Activated naive CD8-positive, alpha-beta T cell treated with anti-CD3 and anti-CD28 coated beads, Interleukin-2, amount 50 U/mL, for 16 hours (primary cell): Measurements from ENCODE around the gene STX16.

Experiments
- DNase-seq: peaks from one replicate; pipeline ENCODE4 v3.0.0-alpha.2; 2020; ENCODE audit warnings: low read depth, low spot score

The STX16 gene

DNA sequence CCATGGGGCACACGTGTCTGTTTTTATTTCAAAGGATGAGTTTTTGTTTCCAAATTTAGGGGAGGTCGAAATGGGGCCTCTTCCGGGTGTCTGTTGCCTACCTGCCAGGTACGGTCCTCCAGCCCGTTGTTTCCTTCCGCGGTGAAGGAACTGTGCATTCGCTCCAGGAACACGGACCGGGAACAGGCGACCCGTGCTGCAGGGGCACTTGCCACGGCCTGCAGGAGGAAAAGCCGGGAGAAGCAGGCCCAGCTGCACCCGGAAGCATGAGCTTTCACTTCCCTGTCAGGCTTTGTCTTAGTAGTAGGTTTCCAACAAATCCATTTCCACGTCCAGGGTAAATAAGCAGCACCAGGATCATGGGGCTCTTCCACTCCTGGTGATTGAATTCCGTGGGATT, 24.6 kb downstream of the STX16 start:
- no peak for DNase-seq

DNA sequence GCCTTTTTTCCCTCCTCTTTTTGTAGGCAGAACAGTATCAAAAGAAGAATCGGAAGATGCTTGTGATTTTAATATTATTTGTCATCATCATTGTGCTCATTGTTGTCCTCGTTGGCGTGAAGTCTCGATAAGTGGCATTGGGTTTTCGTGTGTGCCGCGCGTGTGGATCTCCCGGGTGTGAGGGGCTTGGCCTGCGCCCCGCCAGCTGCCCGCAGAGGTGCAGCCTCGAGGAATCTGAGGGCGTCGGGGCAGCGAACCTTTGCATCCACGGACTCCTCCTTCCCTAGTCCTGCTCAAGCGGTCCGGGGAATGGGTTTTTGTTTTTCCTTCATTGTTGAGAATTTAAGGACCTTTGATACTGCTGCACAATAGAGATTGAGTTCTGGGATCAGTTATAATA, 25.1 kb downstream of the STX16 start:
- no peak for DNase-seq

DNA sequence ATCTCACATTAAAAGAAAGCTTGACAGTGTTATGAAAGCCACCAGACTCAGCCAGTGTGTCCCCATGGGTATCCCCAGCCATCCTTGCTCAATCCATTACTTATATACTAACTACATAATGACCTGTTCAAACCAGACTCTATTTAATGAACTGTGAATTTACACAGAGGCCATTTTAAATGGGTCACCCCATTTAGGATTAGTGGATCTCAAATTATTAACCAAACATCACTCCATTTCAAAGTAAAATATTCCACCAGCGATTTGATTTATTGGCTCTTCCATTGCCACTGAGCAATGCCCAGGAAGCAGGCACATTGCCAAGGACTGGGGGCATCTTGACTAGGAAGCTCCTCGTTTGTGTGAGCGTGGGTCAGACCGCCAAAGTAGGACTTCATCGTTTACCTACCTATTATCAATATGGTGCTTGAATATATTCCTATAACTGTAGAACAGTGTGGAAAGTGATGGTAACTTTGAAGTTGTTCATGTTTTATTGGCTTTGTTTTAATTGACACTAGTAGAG, 26.1 kb downstream of the STX16 start:
- no peak for DNase-seq

DNA sequence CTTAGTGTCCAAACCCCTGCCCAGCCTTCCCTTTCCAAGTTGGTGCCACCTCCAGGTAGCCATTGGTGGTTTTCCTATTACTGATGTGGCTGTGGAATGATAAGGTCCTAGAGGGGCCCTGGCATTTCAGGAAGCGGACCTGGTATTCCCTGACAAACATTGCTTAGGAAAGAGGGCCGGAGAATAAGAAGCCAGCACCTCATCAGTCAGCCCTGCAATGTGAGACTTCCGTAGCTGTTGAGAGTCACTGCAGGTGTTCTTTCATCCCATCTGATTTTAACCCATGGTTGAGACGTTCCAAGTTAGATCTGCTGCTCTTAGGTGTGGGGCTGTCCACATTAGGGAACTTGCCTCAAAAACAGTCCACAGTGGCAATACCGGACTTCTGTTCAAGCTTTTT, 26.7 kb downstream of the STX16 start:
- DNase-seq = no peak

DNA sequence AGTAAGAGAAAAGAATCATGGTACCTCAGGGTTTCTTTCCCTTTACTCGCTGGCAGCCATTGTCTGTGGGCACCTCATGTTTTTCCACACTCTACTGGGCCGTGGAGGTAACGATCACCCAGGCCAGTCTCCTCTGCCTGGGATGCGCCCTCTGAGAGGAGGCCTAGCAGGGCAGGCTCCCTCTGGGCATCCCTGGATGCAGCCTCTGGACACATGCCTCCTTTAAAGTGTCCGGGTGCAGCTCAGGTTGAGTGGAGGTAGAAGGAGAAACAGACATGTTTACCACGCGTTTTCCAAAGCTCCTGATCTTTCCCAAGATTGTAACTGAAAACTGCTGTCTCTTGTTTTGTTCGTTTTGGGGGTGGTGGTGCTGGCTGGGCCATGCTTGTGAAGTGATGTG, 27.7 kb downstream of the STX16 start:
- no peak for DNase-seq

DNA sequence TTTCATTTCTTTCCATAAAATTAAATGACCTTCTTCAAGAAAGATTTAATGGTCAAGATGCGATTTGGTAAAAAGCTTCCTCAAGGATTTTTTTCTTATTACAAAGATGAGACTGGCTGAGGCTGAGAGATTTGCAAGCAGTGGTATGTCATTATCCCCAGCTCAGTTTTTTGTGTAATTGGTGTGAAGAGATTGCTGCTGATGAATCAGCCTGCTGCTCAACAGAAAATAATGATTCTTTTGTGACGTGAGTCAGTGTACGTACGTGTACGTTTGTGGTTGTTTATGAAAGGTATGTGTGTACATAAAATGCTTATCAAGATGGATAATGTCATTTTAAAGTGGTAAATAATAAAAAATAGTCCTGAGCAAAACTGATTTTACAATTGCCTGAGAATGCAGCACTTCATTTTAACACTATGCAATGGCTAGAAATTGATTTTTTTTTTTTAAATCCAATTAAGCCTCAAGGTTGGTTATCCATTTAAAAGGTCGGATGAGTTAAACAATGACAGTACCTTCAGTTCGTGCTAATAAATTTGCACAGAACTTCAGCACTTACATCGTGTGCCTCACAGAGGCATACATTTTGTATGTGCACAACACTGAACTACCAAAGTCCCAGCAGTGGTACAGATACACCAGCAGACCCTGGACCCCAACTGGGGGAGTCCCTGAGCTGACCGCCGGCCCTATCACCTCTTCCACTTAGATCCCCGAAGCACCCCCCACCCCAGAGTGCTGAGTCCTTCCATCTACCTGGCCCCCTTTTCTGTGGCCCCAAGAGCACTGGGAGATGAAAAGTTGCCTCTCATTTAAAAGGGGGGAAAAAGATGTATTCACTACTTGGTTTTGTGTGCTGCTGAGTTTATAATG, 31.8 kb downstream of the STX16 start:
- no peak for DNase-seq

DNA sequence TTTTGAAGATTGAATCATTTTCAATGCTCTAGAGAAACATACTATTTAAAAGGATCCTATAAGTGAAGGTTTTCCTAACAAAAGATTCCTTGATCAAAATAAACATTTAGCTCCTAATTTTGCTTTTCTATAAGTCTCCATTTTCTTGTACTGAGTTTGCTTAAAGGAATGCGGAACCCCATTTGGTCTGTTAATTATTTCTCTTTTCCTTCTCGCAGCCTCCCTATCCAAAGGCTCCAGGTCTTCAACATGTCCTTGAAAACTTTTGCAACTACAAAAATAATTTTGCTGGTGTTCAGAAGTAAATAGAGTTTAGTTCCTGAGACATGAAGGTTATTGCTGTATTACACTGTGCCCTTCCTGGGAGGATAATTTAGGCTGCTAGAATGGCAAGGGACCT, 33.2 kb downstream of the STX16 start:
- DNase-seq = no peak

DNA sequence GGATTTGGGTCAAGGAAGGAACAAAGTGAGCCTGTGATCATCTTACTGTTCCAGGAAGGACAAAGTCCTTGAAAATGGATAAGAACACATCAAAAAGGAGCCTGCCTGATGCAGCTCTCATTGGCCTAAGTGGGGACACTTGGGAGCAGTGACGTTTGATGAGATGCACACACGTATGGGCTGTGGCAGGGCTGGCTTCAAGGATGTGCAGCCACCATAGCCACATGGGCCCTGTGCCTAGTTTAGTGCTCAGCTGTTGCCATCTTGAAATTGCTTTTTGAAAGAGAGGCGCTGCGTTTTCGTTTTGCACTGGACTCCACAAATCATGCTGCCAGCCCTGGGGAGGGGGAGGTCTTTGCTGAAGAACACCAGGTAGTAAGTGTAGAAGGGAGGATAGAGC, 34.9 kb downstream of the STX16 start:
- DNase-seq = no peak

DNA sequence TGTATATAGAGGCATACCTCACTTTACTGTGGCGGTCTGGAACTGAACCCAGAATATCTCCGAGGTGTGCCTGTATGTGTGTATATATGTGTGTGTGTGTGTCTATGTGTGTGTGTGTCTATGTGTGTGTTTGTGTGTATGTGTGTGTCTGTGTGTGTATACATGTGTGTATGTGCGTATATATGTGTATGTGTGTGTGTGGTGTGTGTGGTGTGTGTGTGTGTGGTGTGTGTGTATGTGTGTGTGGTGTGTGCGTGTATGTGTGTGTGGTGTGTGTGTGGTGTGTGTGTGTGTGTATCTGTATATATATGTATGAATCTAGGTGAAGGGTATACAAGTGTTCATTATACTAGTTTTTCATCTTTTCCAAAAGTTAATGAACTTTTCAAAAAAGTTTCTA, 37.3 kb downstream of the STX16 start:
- no peak for DNase-seq

DNA sequence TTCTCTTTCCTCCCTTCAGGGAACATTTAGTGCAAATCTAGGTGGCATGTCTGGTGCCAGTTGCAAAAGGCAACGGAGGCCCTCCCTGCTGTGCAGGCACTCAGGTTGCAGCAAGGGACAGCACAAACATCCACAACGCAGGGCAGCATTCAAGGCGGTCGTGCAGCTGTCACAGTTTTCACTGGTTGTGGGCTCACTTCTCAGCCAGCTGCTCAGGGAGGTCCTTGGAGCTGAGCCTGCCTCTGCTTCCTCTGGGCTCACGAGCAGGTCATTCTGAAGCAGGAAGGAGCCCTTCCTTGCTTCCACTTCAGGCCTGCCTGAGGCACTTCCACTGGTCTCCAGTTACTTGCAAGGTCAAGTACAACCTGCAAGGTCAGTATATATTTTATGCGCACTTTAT, 37.8 kb downstream of the STX16 start:
- no peak for DNase-seq

DNA sequence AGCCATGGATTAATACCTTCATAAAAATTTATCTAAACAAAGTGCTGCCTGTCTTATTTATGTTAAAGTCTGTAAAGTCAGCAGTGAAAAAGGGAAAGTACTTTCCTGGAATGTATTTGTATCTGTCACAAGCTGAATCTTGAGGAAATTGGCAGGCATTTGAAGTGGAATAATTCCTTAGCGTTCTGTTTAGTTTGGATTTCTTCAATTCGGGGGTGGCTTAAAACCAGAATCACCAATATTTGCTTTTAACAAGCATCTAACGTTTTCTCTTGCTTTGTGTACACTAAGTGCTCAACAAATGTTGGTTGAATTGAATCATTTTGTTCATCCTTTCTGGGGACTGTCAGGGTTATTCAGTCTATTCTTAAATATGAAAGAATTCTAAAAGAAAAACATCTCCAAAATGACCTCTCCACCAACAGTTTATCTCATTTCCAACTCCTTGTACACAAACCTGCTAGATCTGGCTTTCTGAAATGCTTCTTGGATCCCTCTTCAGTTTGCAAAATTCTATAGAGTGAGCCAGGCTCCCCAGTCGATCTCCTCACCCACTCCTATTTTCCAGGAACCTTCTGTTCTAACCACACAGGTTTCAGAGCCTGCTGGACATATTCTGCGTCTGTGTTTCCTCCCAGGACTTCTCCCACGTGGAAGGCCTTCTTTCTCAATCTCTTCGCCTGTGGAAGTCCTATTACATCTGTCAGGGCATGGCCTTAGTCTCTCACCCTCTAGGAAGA, 39.5 kb downstream of the STX16 start:
- DNase-seq = no peak

DNA sequence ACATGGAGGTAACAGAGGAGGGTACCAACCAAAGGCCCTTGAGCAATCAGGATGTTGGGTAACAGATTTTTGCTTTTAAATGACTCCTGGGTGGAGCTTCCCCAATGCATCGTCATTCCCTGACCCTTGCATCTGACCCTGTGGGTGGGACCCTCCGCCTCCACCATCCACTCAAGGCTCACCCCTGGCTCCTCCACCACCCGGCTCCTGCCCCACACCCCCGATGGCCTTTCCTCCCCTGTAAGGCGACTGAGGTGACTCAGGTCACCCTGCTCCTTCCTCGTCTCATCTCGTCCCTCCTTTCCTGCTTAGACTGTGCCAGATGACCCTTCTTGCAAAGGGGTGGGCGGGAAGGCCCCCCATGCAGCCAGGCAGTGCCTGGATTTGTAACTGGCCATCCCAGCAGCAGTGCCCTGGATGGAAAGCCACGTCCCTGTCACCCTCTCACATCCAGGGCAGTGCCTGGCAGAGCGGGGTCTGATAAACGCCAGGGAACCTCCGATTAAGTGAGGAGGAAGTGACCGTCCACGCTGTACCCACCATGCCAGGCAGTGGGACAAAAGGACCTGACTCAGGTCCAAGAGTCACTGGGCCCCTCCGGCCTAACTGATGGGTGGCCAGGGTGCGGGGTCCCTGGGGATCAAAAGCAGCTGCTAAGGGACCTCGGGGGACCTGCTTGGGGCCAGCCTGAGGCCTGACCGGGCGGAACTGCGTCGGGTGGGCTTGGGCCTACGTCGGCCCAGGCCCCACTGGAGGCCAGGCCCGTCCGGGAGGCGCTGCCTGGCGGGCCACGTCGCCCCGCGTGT, 40.9 kb downstream of the STX16 start:
- DNase-seq = no peak

DNA sequence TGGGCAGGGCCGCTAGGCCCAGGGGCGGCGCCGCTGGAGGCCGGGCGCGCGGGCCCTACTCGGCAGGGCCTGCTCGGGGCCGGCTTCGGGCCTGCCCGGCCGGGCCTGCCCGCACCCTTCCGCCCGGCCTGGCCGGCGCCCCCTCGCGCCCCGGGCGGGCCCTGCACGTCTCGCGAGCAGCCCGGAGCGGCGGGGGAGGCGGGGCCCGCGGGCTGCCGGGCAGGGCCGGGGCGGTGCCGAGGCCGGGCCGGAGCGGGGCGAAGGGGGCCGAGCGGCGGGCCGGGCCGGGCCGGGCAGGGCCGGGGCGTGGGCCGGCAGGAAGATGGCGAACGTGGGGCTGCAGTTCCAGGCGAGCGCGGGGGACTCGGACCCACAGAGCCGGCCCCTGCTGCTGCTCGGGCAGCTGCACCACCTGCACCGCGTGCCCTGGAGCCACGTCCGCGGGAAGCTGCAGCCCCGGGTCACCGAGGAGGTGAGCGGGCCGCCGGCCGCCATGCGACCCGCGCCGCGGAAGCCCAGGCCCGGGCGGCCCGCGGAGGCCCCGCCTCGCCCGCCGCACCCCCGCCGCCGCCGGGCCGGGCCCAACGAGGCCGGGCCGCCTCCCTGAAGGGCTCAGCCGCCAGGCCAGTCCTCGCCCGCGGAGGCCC, 41.6 kb downstream of the STX16 start, which contains the start of gene NPEPL1:
Gene NPEPL1 (plus strand): TSS at position 222 of the 647 bp plus-strand sequence. CDS start 101 bp downstream, at position 323.
- peak; percentile 27 for DNase-seq

DNA sequence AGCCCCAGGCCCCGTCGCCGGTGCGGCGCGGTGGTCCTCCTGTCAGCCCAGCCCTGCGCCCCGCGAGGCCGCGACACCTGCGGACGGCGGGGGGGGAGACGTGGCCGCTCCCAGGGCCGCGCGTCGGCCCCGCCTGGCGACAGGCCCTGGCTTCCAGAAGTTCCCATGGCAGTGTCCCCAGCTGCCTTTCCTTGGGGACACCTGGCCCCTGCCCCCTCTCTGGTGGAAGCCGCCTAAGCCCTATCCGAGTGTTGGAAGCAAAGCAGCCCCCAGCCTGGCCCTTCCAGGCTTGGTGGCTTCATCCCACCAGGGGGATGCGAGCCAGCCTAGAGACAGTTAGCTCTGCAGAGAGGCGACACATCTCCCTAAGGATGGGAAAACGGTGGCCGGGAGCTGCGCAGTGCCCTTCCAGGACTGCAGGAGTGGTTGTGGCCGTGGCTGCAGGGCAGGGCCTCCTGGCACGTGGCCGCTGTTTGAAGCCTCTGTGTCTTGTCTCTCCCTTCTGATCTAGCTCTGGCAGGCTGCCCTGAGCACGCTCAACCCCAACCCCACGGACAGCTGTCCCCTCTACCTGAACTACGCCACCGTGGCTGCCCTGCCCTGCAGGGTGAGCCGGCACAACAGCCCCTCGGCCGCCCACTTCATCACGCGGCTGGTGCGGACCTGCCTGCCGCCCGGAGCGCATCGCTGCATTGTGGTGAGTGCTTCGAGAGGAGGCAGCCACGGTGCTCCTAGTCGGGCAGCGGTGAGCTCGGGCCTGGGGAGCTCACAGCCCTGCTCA, 42.3 kb downstream of the STX16 start:
- DNase-seq = no peak

DNA sequence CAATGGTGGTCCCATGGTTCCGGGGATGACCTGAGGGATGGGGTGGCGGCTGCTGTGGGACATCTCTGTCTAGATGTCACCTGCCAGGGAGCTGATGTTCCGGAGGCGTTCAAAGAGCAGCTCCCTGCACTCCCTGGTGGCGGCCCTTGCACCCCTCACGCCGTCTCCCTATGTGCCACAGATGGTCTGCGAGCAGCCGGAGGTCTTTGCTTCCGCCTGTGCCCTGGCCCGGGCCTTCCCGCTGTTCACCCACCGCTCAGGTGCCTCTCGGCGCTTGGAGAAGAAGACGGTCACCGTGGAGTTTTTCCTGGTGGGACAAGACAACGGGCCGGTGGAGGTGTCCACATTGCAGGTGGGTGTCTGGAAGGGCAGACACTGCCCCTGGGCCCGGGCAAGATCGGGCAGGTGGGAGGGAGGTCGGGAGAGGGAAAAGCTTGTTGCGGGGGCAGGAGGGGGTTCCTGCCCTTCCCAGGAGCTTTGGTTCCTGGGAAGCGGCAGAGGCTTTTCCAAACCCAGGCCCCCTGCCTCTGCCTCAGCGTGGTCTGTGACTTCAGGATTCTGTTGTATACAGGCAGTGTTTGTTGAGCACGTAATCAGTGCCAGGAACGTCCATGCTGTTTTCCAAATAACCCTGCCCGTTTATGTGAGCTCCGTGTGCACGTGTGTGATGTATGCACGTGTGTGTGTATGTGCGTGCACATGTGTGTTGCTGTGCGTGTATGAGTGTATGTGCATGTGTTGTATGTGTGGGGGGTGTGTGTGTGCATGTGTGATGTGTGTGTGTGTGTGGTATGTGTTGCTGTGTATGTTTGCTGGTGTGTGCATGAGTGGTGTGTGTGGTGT, 43.4 kb downstream of the STX16 start:
- no peak for DNase-seq

DNA sequence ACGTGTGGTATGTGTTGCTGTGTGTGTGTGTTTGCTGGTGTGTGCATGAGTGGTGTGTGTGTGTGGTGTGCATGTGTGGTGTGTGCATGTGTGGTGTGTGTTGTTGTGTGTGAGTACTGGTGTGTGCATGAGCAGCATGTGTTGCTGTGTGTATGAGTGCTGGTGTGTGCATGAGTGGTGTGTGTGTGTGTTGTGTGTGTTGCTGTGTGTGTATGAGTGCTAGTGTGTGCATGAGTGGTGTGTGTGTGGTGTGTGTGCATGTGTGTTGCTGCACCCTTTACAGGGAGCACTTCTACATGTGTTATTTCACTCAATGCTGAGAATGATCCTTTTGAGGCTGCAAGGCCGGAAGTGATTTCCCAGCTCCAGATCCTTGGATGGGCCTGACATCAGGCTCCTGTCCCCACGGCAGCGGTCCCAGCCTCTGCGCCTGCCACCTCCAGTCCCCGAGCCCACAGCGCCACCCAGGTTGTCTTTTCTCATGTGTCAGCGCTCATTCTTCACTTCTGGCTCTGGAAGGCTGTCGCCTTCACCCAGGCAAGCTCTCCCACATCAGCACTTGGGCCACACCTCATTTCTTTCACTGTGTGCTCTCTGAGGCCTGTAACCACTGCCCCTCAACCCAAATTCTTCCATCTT, 44.1 kb downstream of the STX16 start:
- DNase-seq = no peak

DNA sequence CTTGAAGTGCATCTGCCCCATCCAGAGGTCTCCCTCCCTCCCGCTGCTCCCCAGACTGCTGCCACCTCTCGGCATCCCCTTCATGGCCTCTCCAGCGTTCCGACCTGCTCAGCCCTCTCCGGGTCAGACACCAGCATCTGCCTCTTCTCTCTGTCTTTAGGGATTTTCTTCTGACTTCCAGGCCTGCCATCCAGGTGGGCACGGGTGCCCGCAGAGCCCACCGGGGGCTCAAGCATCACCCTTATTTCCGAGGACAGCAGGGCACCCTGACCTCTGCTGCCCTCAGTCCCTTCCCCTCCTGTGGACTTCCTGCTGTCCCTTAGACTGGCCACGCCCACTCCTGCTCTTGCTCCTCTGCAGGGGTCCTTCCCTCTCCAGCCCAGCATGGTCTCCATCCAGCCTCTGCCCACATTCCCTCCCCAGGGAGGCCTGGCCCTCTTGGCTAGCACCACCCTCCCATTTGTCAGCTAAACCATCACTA, 44.9 kb downstream of the STX16 start:
- DNase-seq = no peak

DNA sequence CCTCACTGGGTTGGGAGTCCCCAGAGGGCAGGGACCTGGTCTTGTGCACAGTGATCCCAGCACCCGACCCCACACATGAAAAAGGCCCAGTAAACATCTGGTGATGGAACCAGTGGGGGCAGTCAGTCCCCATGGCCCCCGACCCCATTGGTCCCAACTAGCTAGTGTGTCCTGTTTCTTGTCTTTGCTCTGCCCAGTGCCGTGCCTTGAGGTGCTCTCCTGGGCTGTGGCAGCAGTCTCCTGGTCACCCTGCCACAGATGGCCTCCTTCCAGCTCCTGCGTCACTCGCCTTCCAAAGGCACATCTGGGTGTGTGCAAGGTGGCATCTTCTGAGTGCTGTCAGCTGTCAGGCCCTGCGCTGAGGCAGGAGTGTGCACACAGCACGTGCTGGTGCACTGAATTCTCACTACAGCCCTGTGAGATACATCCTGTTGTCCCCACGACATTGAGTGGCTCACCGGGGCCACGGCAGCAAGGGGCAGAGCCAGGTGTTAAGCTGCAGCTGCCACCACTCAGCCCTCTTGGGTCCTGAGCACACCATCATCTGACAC, 45.4 kb downstream of the STX16 start:
- DNase-seq = no peak
